ENCODE measurements around the gene FSTL4.

Gene FSTL4

DNA sequence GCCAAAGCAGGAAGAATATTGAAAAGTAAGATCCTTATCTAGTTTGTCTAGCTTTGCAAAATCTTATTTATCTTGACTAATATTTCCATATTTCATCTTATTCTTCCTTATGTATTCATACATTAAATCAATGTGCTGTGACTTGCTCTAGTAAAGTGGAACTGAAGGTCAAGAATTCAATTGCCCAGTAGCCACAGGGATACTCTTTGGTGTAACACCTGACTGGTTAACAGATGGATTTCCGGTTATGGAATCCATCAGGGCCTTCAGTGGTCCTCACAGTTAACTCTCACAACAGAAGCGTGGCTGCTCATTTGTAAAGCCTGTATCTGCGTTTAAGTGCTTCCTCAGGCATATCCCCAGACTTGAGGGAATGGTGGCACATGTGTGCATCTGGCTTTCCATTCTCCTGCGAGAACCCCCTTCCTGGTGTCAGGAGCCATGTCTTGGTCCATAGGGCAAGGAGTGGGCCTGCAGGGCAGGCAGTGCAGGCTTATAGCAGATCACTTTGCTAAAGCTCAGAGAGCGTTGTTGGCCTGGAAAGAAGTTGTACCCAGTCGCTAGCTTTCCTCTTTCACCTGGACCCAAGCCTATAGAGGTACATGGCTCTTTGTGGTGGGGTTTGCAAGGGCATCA, 461.3 kb downstream of the FSTL4 start:
- H3K27ac ChIP-seq = no peak overlapping the region
- no peak for TF ChIP-seq ZFX (IDR thresholded peaks at IDR 0.05; ENCODE audit: borderline replicate concordance)
- TF ChIP-seq, protein P1, sequence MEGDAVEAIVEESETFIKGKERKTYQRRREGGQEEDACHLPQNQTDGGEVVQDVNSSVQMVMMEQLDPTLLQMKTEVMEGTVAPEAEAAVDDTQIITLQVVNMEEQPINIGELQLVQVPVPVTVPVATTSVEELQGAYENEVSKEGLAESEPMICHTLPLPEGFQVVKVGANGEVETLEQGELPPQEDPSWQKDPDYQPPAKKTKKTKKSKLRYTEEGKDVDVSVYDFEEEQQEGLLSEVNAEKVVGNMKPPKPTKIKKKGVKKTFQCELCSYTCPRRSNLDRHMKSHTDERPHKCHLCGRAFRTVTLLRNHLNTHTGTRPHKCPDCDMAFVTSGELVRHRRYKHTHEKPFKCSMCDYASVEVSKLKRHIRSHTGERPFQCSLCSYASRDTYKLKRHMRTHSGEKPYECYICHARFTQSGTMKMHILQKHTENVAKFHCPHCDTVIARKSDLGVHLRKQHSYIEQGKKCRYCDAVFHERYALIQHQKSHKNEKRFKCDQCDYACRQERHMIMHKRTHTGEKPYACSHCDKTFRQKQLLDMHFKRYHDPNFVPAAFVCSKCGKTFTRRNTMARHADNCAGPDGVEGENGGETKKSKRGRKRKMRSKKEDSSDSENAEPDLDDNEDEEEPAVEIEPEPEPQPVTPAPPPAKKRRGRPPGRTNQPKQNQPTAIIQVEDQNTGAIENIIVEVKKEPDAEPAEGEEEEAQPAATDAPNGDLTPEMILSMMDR (IDR thresholded peaks at IDR 0.05) = no peak

DNA sequence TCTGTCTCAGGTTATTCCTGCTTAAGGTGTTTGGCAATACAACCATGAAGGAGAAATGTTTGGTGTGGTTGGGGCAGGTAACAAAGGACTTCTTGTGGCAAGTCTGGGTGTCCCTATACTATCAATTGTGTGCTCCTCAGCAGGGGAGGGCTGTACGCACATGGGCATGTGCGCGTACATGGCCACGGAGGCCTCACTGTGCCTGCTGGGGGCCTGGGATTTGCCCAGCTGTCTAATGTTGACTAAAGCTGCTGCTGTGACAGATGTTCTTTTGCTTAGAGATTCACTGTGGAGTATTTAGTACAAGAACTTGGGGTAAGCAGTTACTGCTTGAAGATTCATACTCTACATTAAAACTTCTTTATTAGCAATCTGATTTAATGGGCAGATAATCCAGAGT, 463.0 kb downstream of the FSTL4 start:
- H3K27ac ChIP-seq = no peak overlapping the region
- TF ChIP-seq, protein P1 (IDR thresholded peaks at IDR 0.05) = no peak

DNA sequence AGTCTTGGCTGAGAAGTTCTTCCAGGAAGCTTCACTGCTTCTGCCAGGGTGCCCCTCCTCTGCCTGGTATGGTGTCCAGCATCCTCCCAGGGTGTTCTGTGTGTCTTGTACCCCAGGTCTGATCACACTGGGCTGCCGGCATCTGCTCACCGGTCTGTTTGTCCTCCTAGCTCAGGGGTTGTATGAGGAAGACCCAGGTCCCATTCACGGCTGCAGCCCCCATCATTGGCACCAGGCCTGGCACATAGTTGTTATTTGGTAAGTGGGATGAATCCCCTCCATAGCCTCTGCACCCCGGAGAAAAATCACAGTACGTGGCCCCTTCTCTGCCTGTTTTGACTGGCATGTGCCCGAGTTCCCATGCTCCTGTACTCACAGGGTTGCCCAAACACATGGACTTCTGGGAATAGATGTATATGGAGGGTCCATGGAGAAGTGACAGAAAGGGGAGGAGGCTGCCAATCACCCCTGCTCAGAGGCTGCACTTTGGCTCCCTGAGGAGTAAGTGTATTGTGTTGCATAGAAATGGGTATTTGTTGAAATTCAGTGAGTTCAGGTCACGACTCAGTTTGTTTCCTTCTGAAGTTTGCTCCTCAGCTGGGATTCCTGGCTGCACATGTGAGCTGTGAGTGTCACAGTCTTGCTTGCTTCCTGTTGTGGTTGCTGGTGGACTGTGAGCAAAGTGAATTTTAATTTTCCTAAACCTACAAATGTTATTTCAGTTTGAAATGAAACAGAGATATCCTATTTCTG, 464.4 kb downstream of the FSTL4 start:
- H3K27ac ChIP-seq = no peak overlapping the region
- TF ChIP-seq ZFX (IDR thresholded peaks at IDR 0.05; ENCODE audit: borderline replicate concordance) = no peak
- TF ChIP-seq, protein P1 (IDR thresholded peaks at IDR 0.05) = no peak

DNA sequence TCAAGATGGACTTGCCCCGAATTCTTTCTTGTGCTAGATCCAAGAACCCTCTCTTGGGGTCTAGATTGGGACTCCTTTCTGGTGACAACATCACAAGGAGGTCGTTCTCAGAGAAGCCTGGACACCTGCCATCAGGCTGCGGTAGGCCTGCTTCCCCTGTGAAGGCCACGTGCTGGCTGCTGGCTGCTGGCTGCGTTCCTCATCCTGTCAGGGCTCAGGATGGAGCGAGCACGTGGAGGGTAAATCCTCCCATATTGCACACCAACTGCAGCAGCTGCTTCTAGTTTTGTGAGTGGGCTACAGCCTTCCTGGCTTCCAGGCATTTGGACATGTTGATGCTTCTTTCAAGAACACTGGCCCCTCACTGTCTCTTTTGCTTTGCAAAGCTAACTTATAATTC, 464.9 kb downstream of the FSTL4 start:
- no peak overlapping the region for H3K27ac ChIP-seq
- no peak for TF ChIP-seq ZFX (IDR thresholded peaks at IDR 0.05; ENCODE audit: borderline replicate concordance)
- TF ChIP-seq, protein P1 (IDR thresholded peaks at IDR 0.05) = no peak
